Kidney glomerular epithelial cell (primary cell): ENCODE results near the gene PDE11A.
"Not testable (repeated sequence)": the region's sequence is repeated elsewhere in the genome, so short reads cannot be mapped to it uniquely, and the experiment has no call there.

Source experiments
- DNase-seq: peaks from one replicate; lab custom pipeline; 2025; lab: John Stamatoyannopoulos, UW

The PDE11A gene

GRCh38 chr2:178008636-178009289 is 63.8 kb downstream of the PDE11A start:
- DNase-seq = peak; percentile 41

DNA sequence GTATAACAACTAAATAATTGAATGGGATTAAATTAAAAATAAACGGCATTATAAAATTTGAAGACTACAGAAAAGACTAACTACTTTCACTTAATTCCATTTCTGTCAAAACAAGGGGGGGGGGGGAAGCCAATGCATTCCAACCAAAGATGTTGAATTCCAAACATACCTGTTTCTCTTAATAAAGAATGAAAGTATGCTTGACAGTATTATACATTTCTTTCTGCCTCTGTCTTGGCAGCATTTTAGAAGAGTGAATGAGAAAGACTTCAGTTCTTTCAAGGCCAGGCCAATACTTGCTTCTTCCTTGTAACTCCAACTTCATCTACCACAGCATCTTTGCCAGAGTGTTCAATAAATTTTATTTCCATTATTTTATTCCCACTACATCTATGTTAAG is 65.9 kb downstream of the PDE11A start:
- DNase-seq = no peak

GRCh38 chr2:178005756-178006155 is 66.8 kb downstream of the PDE11A start:
- no peak for DNase-seq

DNA sequence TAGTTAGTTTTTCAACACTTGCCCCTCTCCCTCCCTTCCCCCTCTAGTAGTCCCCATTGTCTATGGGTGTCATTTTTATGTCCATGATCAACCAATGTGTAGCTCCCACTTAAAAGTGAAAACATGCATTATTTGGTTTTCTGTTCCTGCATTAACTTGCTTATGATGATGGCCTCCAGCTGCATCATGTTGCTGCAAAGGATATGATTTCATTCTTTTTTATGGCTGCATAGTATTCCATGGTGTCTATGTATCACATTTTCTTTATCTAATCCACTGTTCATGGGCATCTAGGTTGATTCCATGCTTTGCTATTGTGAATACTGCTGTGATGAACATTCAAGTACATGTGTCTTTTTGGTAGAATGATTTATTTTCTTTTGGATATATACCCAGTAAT is 70.5 kb downstream of the PDE11A start:
- DNase-seq = no peak

DNA sequence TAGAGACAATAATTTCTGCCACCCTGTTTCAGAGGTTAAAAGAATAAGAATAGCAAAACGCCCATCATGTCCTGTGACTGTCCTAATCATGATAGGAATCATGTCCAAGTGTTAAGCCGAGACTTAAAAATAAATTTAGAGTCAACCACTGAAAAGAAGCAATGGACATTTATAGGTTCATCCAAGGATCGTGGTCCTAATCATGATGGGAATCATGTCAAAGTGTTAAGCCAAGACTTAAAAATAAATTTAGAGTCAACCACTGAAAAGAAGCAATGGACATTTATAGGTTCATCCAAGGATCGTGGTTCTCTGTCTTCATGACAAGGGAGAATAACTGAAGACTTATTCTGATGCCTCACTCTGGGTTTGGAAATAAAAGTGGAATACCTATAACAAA is 73.6 kb downstream of the PDE11A start:
- DNase-seq = no peak

DNA sequence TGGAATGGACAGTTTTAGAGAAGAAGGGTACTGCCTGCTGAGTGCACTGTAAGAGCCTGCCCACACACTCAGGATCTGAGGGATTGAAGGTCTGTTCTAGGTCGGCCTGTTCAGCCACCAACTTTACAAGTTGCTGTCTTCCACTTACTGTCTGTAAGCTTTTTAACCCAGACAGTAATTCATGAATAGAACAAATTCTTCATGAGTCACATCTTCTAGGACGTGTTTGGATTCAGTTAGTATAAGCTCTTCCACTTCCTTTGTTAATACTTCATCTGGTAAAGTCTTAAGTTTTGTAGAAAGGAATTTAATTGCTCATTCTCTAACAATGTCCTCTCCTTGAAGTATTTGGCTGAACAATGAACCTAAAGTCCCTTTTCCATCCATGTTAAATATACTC is 74.6 kb downstream of the PDE11A start:
- DNase-seq = peak; percentile 76

DNA sequence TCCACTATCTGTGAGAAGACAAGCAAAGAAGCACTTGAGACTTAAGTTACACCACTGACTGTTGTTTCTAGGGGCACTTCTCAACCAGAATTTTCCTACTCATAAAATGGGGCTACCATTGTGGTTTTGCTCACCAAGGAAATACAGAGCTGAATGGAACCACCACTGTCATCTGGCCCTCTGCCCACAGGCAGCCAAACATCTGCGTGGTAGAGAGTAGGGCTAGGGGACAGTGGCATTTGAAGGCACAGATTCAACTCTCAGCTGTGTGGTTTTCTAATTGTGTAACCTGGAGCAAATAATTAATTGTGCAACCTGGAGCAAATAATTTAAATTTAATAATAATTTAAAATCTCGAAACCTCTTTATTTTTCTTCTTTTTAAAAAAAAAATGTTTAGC is 79.6 kb downstream of the PDE11A start:
- DNase-seq = no peak

GRCh38 chr2:177989029-177989885 is 83.3 kb downstream of the PDE11A start:
- peak; percentile 75 for DNase-seq

GRCh38 chr2:177984749-177985148 is 87.8 kb downstream of the PDE11A start:
- DNase-seq = peak; percentile 58

DNA sequence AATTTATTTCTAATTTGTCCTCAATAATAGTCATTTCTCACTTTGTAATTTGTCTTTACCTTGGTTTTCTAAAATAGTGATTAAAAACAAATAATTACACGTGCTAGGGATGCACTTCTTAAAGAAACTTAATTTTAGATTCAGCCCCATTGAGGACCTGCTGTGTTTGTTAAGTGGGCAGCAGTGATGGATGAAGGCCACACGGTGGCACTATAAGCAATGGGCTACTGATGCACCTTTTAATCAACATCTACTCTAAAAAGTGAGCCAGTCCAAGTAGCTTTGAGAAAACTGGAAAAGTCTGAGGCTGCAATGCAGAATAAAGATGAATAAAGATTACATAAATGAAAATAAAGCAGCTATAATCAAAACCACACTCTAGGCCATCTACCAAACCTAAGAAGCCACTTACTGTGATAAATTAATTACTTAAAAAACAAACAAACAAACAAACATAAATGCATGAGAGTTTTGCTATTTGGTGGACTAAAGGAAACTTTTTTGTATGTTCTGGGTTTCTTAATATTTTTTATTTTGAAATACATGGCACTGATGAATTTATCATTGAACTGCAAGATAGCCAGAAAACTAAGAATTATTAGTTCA is 89.3 kb downstream of the PDE11A start:
- DNase-seq = peak; percentile 63

DNA sequence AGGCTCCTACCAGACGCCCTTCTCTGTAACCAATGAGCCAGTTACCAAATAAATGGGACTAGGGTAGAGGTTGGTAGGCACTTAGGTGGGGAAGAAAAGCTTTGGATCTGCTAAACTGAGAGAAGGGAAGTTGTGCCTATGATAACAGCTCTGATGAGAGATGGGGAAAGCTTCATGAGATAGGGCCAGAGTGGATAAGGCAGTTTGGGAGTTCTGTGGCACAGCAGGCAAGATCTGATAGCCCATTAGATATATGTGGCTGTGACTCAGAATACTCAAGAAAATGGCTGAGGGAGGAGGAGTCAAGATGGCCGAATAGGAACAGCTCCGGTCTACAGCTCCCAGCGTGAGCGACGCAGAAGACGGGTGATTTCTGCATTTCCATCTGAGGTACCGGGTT is 99.8 kb downstream of the PDE11A start:
- no peak for DNase-seq

DNA sequence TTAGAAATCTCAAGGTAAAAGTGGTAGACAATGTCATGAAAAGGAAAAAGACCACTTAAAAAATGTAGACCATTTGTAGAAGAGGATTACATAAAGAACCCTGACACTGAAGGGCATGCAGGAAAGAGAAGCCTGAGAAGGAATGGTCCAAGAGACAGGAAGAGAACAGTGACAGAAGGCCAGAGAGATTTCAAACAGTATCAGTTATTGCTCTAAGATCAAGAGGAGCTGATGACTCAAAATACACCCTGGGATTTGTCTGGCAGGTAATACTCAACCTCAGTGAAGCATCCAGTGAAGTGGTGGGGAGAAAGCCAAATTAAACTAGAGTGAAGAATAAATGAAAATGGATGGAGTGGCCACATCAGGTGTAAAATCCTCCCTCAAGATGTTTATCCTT is 100.5 kb downstream of the PDE11A start:
- DNase-seq = no peak

DNA sequence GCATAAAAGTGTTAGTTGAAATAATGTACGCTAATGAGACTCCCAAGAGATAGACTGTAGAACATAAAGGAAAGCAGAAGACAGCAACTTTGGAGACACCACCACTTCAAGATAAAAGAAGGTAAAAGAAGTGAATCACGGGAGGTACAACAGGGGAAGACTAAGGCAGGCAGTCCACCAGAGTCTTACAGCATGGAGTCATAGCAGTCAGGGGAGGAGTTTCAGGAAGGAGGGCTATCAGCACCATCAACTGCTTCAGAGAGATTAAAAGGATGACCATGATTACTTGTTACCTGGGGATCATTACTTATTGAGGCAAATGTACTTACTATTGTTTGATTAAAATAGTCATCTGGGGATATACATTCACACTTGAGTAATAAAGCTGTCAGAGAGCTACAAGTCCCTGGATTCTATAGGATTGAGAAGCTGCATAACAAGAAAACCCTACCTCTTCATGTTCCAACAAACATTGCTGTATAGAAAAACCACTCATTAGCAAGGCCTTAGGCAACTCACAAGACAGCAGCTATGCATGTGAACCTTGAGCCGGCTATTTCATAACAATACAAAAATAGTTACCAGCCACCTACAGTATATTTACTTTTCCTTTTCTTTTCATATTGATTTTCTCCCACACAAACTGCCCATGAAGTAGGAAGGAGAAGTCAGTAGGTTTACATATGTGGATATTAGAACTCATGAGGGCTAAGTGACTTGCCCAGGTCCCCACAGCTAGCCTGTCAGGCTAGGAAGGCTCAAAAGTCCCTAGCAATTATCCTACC is 101.7 kb downstream of the PDE11A start:
- no peak for DNase-seq

GRCh38 chr2:177964892-177965291 is 107.7 kb downstream of the PDE11A start:
- no peak for DNase-seq

- no peak for DNase-seq
Measured at GRCh38 chr2:177952151-177952550, 120.4 kb downstream of the PDE11A start.

DNA sequence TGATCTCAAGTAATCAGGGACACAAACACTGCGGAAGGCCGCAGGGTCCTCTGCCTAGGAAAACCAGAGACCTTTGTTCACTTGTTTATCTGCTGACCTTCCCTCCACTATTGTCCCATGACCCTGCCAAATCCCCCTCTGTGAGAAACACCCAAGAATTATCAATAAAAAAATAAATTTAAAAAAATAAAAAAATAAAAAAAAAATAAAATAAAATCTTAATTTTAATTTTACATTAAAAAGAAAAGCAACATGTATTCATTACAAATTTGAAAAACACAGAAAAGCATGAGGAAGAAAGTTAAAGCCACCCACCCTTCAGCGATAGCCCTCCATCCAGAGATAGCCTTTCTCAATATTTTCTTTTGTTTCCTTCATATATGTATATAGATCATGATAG is 125.0 kb downstream of the PDE11A start:
- DNase-seq = not testable (repeated sequence)

- DNase-seq = not testable (repeated sequence)
Measured at GRCh38 chr2:177944530-177944929, 128.0 kb downstream of the PDE11A start.

DNA sequence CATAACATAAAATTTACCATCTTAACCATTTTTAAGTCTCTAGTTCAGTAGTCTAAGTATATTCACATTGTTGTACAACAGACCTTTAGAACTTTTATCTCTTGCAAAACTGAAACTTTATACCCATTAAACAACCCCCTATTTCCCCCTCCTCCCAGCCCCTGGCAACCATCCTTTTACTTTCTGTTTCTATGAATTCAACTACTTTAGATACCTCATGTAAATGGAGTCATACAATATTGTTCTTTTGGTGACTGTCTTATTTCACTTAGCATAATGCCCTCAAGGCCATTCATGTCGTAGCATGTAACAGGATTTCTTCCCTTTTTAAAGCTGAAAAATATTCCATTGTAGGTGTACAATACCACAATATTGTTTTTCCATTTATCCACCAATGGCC is 129.8 kb downstream of the PDE11A start:
- no peak for DNase-seq

DNA sequence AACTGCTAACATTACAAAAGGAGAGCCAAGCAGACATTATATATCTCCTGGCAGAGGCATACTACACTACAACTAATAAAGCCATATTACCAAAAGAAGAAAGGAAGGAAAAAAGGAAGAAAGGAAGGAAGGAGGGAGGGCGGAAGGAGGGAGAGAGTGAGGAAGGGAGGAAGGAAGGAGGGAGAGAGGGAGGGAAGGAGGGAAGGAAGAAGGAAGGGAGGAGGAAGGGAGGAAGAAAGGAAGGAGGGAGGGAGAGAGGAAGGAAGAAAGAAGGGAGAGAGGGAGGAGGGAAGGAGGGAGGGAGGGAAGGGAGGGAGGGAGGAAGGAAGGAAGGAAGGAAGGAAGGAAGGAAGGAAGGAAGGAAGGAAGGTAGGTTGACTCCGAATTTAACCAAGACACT is 133.4 kb downstream of the PDE11A start:
- no peak for DNase-seq

DNA sequence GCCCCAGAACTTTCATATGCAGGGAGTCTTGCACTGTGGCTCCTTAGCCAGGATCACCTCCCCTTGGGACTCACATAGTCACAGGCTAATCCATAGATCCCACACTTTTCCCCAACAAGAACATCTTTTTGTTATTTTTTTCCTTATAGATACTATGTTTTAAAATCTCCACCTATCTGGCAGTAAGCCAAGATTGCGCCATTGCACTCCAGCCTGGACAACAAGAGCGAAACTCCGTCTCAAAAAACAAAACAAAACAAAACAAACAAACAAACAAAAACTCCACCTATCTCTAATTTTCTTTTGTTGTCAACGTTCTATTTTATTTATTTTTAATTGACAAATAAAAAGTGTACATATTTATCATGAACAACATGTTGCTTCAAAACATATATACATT is 141.7 kb downstream of the PDE11A start:
- DNase-seq = no peak

DNA sequence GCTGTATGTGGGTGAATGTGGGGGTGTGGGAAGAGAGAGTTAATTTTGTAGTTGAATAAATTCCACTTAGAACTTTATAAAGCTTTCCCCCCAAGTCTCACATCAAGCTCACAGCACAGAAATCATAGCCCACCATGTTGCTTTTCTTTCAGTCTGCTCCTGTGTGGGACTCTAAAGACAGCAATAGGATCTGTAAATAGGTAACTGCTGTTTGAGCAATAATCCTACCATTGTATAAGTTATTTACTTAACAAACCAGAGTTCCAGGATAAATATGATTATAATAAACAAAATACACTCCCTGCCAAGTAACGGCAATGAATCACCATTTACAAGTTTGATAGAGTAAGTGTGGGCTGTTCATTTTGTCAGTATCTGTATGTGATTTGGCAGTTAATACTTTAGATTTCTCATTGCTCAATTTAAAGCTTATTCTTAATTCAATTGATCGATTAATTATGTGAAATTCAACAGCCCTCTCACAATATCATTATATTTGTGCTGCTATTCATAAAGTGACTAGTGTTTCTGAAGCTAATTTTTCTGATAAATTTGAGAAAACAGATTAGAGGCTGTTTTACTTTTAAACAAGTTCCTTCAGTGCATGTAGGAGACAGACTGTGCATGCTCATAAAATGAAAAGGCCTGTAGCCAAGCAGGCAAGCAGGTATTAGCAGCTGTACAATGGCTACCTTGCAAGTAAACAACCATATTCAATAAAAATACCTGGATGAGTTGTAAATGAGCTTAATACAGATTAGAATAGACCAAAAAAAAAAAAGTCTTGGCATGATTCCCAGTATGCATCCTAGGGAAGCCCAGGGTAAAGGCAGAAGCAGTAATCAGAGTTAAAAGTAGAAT is 142.7 kb downstream of the PDE11A start:
- DNase-seq = no peak
